GM18511 (cell line): ENCODE results near the gene ARHGAP15.

ENCODE experiments used
- ATAC-seq: cut with Tn5 transposase; IDR thresholded peaks from one replicate; pipeline ENCODE4 v1.9.1; 2021; ENCODE audit warnings: mild to moderate bottlenecking, moderate library complexity; ENCODE audit not compliant: unreplicated experiment

The ARHGAP15 gene

GRCh38 chr2:143476336-143477087 lies 347.3 kb downstream of the ARHGAP15 start:
- ATAC-seq, result peak; percentile 48

GRCh38 chr2:143477714-143478443 lies 348.7 kb downstream of the ARHGAP15 start:
- ATAC-seq, result peak; percentile 57

- ATAC-seq, result no peak
Measured at GRCh38 chr2:143480086-143480485, 350.9 kb downstream of the ARHGAP15 start.

GRCh38 chr2:143480601-143481236 lies 351.5 kb downstream of the ARHGAP15 start:
- no peak for ATAC-seq

GRCh38 chr2:143481237-143481623 lies 352.0 kb downstream of the ARHGAP15 start:
- no peak for ATAC-seq

- ATAC-seq, result no peak
Measured at GRCh38 chr2:143481733-143482132, 352.5 kb downstream of the ARHGAP15 start.

- ATAC-seq, result no peak
Measured at GRCh38 chr2:143482316-143482715, 353.1 kb downstream of the ARHGAP15 start.

DNA sequence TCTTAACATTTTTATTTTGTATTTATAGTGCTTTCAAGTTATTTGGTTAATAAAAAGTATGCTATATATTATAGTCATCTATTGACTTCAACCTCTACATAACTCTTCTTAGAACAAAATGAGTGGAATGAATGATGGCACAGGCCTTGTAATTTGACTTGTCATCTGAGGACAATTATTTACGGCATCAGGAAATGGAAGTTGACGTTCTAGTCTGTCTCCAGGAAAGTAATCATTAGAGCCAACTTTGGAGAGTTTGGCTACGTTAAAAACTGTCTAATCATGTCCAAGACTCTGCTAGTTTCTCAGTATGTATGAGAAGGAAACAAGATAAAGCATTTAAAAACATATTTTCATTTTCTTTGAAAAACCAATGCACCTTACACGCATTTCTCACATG lies 353.6 kb downstream of the ARHGAP15 start:
- no peak for ATAC-seq

DNA sequence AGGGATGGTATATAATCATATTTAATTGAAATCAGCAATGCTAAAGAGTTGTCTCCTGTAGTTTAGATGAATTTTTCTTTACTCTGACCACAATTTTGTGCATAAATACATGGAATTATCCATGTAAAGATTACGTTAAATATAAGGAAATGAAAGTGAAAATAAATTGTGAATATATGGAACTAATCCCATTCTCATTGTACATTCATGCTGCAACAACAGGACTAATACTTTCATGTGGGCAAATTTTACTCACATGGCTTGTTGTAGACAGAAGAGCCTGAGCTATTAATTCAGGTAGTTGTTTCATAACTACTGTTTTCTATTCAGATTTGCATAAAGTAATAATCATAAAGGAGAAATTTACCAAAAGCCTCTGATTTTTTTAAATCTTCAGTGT lies 357.8 kb downstream of the ARHGAP15 start:
- ATAC-seq, result no peak

GRCh38 chr2:143489145-143489544 lies 359.9 kb downstream of the ARHGAP15 start:
- no peak for ATAC-seq

DNA sequence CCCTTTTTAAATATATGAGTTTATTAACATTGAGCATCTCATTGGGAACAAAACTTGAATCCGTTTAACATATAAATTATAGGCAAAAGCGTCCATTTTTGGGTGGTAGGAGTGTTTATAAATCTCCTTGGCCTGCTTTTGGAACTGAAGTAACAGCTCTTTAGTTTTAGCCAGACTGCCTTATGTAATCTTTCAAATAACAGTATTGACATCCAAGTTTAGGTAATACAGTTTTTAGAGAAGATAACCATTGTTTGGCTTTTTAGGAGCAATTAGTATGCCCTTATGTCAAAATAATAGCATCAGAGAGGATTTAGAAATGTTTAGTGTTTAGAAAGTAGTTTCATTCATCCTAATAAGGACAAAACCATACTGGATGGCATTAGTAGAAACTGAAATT lies 361.9 kb downstream of the ARHGAP15 start:
- no peak for ATAC-seq

GRCh38 chr2:143493339-143493738 lies 364.1 kb downstream of the ARHGAP15 start:
- no peak for ATAC-seq

- no peak for ATAC-seq
Measured at GRCh38 chr2:143497726-143498125, 368.5 kb downstream of the ARHGAP15 start.

DNA sequence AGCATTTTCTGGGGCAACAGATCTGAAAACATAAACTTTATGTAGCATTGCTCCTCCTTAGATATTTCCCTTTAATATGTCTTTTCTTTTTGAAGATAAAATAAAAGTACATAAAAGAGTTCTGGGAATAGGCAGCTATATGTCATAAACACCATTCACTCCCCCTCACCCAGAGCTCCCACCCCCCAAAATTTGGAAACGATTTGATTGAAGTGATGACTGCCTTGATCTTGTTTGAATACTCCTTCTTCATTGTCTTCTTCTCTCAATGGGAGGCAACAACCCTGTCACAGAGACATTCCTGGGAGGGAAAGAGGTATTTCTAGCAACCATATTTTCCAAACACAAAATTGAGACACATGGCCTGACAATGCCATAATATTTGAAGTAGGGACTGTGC lies 369.3 kb downstream of the ARHGAP15 start:
- ATAC-seq, result no peak

- no peak for ATAC-seq
Measured at GRCh38 chr2:143499061-143499460, 369.8 kb downstream of the ARHGAP15 start.

- no peak for ATAC-seq
Measured at GRCh38 chr2:143501106-143501676, 372.0 kb downstream of the ARHGAP15 start.

GRCh38 chr2:143503280-143503679 lies 374.1 kb downstream of the ARHGAP15 start:
- no peak for ATAC-seq

DNA sequence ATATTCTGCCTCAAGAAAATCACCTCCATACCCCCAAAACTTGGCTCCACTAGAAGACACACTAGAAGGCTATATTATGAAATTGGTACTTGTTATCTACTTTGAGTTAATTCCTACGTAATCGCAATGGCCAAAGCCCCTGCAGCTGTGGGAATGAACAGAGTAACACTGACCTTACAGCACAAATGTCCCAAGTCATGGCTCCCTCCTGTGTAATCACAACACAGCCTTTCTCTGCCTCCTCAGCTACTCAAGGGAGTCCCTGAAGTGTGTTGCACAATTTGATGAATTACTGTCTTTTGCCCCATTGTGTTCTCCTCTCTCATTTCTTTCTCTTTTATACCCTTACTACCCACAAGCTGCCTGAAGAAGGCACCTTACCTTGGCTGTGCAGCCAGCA lies 375.2 kb downstream of the ARHGAP15 start:
- no peak for ATAC-seq

DNA sequence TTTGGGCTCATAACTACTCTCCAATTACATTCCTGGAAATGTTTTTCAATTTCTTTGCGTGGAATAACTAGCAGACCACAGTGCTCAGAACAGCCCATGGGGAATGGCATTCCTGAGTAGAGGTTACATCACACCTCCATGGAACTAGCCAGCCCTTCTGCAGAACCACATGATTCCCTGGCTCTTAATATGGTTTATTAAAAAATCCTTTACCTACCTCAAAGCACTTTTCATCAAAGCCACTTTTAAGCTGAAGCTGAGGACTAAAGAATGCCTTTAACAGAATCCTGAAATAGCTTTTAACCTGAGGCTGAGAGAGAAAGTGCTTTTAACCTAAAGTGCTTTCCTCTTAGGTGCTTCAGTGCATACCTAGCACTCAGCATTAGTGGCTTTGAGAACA lies 376.3 kb downstream of the ARHGAP15 start:
- ATAC-seq, result no peak

- peak; percentile 73 for ATAC-seq
Measured at GRCh38 chr2:143513081-143513480, 383.9 kb downstream of the ARHGAP15 start.

DNA sequence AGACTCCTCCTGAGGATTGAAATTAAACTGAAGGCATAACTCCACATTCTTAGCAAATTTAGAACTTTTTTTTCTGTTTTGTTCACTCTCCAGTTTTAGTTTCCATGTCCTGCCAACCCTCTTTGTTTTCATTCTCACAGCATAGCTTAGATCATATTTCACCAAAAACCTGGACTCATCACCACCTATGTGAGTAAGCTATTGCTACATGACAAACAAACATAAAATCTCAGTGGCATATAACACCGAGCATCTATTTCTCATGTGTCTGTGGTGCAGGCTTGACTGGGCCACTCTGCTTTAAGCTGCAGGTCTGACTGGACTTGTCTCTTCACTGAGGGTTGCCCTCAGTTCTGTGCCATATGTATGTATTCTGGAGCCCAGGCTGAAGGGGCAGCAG lies 385.2 kb downstream of the ARHGAP15 start:
- no peak for ATAC-seq

GRCh38 chr2:143515318-143515717 lies 386.1 kb downstream of the ARHGAP15 start:
- no peak for ATAC-seq
